T-cell (primary cell): ENCODE measurements around the gene TPRG1. TPM values are rescaled to one million over a fixed set of nuclear protein-coding genes. Genes with fewer than 3 reads are reported as not detected.

Source experiments
- ATAC-seq, 4 experiments: fragments of 200-7000 bp in 3 of 4; fragments of 150-1000 bp in 1 of 4; cut with Tn5 transposase; replicated peaks in 1 of 4; 1 replicate in 3 of 4; 2 replicates in 1 of 4; pipeline ENCODE4 v1.10.0; 2021; ENCODE audit warnings: moderate library complexity in 3 of 4, mild to moderate bottlenecking in 2 of 4, moderate number of reproducible peaks in 1 of 4
- CTCF ChIA-PET, 2 donors: fragments of 300-600 bp; sonication (Branson Sonifier 250); formaldehyde crosslinking; loops; one replicate each; lab custom pipeline; 2022; ENCODE audit warnings: antibody characterized with exemption in 2 of 2; lab: Charles Lee
- POLR2A ChIA-PET, 2 donors: fragments of 300-600 bp; sonication (Branson Sonifier 250); formaldehyde crosslinking; loops; one replicate each; lab custom pipeline; 2022; ENCODE audit warnings: antibody characterized with exemption in 2 of 2; lab: Charles Lee
- DNase-seq, 35 experiments: peaks; one replicate each; pipeline versions ENCODE4 v3.0.0 to v3.0.0-alpha.2; 2013 to 2023
- H3K27ac ChIP-seq: one replicate; pipeline ENCODE4 v1.5.1; 2013; ENCODE audit warnings: low read length
- H3K27me3 ChIP-seq, 2 experiments: replicated peaks in 1 of 2; 1 replicate in 1 of 2; 2 replicates in 1 of 2; pipeline versions ENCODE4 v1.6.1 to v1.7.0; 2013; ENCODE audit warnings: low read length in 1 of 2, mixed read lengths in 1 of 2; ENCODE audit not compliant: control insufficient read depth in 2 of 2, insufficient read depth in 2 of 2; ENCODE audit errors: extremely low read depth in 1 of 2
- H3K36me3 ChIP-seq, 2 donors: 1 replicate in 1 of 2; 2 replicates in 1 of 2; pipeline versions ENCODE4 v1.6.1 to v1.7.0; 2013; ENCODE audit warnings: low read length in 1 of 2; ENCODE audit not compliant: control insufficient read depth in 2 of 2, insufficient read depth in 1 of 2; ENCODE audit errors: extremely low read depth in 1 of 2
- H3K4me1 ChIP-seq, 2 experiments: 1 replicate in 1 of 2; 2 replicates in 1 of 2; pipeline versions ENCODE4 v1.6.1 to v1.7.0; 2013; ENCODE audit warnings: low read length in 2 of 2, mixed read lengths in 1 of 2; ENCODE audit not compliant: insufficient read depth in 2 of 2, control insufficient read depth in 1 of 2; ENCODE audit errors: extremely low read depth in 1 of 2
- H3K4me3 ChIP-seq, 2 donors: 1 replicate in 1 of 2; 2 replicates in 1 of 2; pipeline versions ENCODE4 v1.5.1 to v1.7.0; 2013; ENCODE audit warnings: mild to moderate bottlenecking in 2 of 2, low read length in 1 of 2, moderate library complexity in 1 of 2; ENCODE audit not compliant: control insufficient read depth in 1 of 2; ENCODE audit errors: extremely low read depth in 1 of 2
- H3K9me3 ChIP-seq: 2 replicates; pipeline ENCODE4 v1.7.0; 2013
- H3K27ac Mint-ChIP-seq, 2 donors: one replicate each; pipeline ENCODE4 v1.8.0; 2020 to 2021; ENCODE audit warnings: mild to moderate bottlenecking in 2 of 2, mixed read lengths in 2 of 2
- H3K27me3 Mint-ChIP-seq, 2 donors: one replicate each; pipeline ENCODE4 v1.8.0; 2021 to 2022; ENCODE audit warnings: mixed read lengths in 2 of 2
- H3K36me3 Mint-ChIP-seq: one replicate; pipeline ENCODE4 v1.8.0; 2021; ENCODE audit warnings: mixed read lengths
- H3K4me1 Mint-ChIP-seq, 3 donors: one replicate each; pipeline ENCODE4 v1.8.0; 2020 to 2022; ENCODE audit warnings: mixed read lengths in 3 of 3, mild to moderate bottlenecking in 1 of 3
- H3K4me3 Mint-ChIP-seq, 3 donors: one replicate each; pipeline ENCODE4 v1.8.0; 2020 to 2022; ENCODE audit warnings: mild to moderate bottlenecking in 3 of 3, mixed read lengths in 3 of 3, moderate library complexity in 3 of 3
- H3K9me3 Mint-ChIP-seq, 3 donors: one replicate each; pipeline ENCODE4 v1.8.0; 2020 to 2022; ENCODE audit warnings: mixed read lengths in 3 of 3
- WGBS: methylation state at CpG from one replicate; pipeline ENCODE4 v1.1.5; 2013; ENCODE audit warnings: missing lambda C conversion rate; ENCODE audit not compliant: insufficient coverage; 5-methylcytosine and 5-hydroxymethylcytosine counted together
- total RNA-seq, 35 experiments: library from RNA in 6 of 35; stranded (reverse) in 6 of 35; fragments of 120-200 nt in 1 of 35; gene quantifications; one replicate each; pipeline versions ENCODE4 v1.2.1 to v1.2.4 and lab custom pipeline; 2013 to 2026

Gene TPRG1
- total RNA-seq, 5 donors from 2014 or later (not counting 1 experiment from before 2014, with no cell fraction given), result 5.6 to 28.4 (median 15.5) TPM

- CTCF ChIA-PET, result interaction anchor here in 1 of 2 donors (0.7 kb wide), 1 partner anchor 1105 kb away, joined by 3 read pairs; no protein-coding TSS in a partner anchor
- H3K27ac ChIP-seq, result no peak overlapping the region
- no peaks in the 10 kb centered on the region for H3K27me3 Mint-ChIP-seq
- H3K4me3 Mint-ChIP-seq, result no peak overlapping the region
- H3K9me3 Mint-ChIP-seq, result no peaks in the 10 kb centered on the region
- DNase-seq, result no peak
- no peak for ATAC-seq
- peaks cover 0 to 6% (median 0%) of the 10 kb centered on the region in 3 donors for H3K4me1 Mint-ChIP-seq
- H3K4me1 ChIP-seq, result no peaks in the 10 kb centered on the region
- H3K36me3 Mint-ChIP-seq, result no peaks in the 10 kb centered on the region
- no peaks in the 10 kb centered on the region for H3K36me3 ChIP-seq
- POLR2A ChIA-PET, result no interaction called here
- no peaks in the 10 kb centered on the region for H3K27me3 ChIP-seq
- H3K27ac Mint-ChIP-seq, result no peak overlapping the region
- H3K4me3 ChIP-seq, result no peak overlapping the region
- H3K9me3 ChIP-seq, result no peaks in the 10 kb centered on the region
- no CpG with 5 or more reads among the region's 5 CpGs for WGBS
Measured at GRCh38 chr3:189344996-189345395, 173.2 kb downstream of the TPRG1 start.

- Mint-ChIP-seq H3K36me3 (no peaks in the 10 kb centered on the region), H3K9me3 (no peaks in the 10 kb centered on the region), H3K27me3 (no peaks in the 10 kb centered on the region), H3K27ac (no peak overlapping the region), H3K4me1 (peaks cover 5 to 9% (median 8%) of the 10 kb centered on the region in 3 donors), H3K4me3 (no peak overlapping the region)
- ChIA-PET CTCF (no interaction called here), POLR2A (no interaction called here)
- no peak overlapping the region for H3K27ac ChIP-seq
- H3K36me3 ChIP-seq, result no peaks in the 10 kb centered on the region
- peaks cover 4 to 6% of the 10 kb centered on the region in 2 experiments for H3K4me1 ChIP-seq
- H3K9me3 ChIP-seq, result no peaks in the 10 kb centered on the region
- H3K27me3 ChIP-seq, result no peaks in the 10 kb centered on the region
- no peak overlapping the region for H3K4me3 ChIP-seq
- DNase-seq, result no peak
- no peak for ATAC-seq
- WGBS, result 100% methylated on average over 1 of the region's 3 CpGs
Measured at GRCh38 chr3:189349772-189350171, 178.0 kb downstream of the TPRG1 start.

- POLR2A ChIA-PET, result no interaction called here
Measured at GRCh38 chr3:189353318-189353965, 181.7 kb downstream of the TPRG1 start.

DNA sequence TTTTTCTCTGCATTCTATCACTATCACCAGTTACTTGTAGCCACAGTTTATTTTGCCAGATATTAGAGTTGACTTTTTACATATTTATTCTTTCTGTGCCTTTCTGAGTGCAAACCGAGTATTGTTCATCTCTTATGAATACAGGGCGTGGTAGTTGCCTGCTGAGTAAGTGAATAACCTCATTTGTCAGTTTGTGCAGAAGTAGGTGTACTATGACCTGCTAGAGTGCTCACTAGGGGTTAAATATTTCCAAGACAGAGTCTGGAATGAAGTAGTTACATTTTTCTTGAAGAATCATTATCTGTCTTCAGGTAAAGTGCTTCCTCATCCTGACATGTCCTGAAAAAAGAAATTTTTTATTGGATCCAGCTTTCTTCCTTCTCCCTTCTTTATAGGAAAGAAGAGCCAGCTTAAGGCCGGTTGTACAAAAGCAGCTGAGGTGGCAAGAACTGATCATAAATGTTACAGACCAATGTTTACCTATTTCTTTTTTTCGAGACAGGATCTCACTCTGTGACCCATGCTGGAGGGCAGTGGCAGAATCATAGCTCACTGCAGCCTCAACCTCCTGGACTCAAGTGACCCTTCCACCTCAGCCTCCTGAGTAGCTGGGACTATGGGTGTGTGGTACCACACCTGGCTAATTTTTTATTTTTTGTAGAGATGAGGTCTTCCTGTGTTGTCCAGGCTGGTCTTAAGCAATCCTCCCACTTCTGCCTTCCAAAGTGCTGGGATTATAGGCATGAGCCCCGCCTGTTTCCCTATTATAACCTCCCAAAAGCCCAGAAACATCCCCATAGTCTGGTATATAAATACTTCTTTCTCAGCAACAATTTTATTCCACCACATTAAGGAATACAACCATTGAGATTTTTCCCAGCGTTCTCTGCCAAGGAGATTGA, 182.5 kb downstream of the TPRG1 start:
- no peaks in the 10 kb centered on the region for H3K27me3 ChIP-seq
- DNase-seq (no peak), ATAC-seq (no peak)
- no peaks in the 10 kb centered on the region for H3K27me3 Mint-ChIP-seq
- H3K9me3 Mint-ChIP-seq, result no peaks in the 10 kb centered on the region
- no peaks in the 10 kb centered on the region for H3K36me3 ChIP-seq
- no peak overlapping the region for H3K4me3 ChIP-seq
- peak overlapping the region in 1 of 2 donors; percentile 92 for H3K27ac Mint-ChIP-seq
- peak overlapping the region in 1 of 3 donors; percentile 64 for H3K4me3 Mint-ChIP-seq
- H3K36me3 Mint-ChIP-seq, result no peaks in the 10 kb centered on the region
- H3K4me1 ChIP-seq, result peaks cover 17 to 20% of the 10 kb centered on the region in 2 experiments
- H3K4me1 Mint-ChIP-seq, result peaks cover 28 to 35% (median 34%) of the 10 kb centered on the region in 3 donors
- 100% methylated on average over 4 of the region's 6 CpGs for WGBS
- CTCF ChIA-PET, result interaction anchor here (0.6 to 2.1 kb wide), 7 partner anchors 21 to 610 kb away, joined by 3 to 10 read pairs (median 3); no protein-coding TSS in a partner anchor
- POLR2A ChIA-PET, result no interaction called here
- H3K9me3 ChIP-seq, result no peaks in the 10 kb centered on the region
- no peak overlapping the region for H3K27ac ChIP-seq

More at GRCh38 chr3:189353318-189353965, 181.7 kb downstream of the TPRG1 start:
- no peaks in the 10 kb centered on the region for H3K36me3 ChIP-seq
- H3K4me1 Mint-ChIP-seq, result peaks cover 28 to 32% (median 32%) of the 10 kb centered on the region in 3 donors
- H3K9me3 ChIP-seq, result no peaks in the 10 kb centered on the region
- WGBS, result no CpG with 5 or more reads among the region's 5 CpGs
- CTCF ChIA-PET, result interaction anchor here in 1 of 2 donors (0.5 to 1.0 kb wide), 2 partner anchors 81 to 165 kb away, joined by 3 to 4 read pairs; no protein-coding TSS in a partner anchor
- H3K4me3 Mint-ChIP-seq, result no peak overlapping the region
- H3K27me3 ChIP-seq, result no peaks in the 10 kb centered on the region
- H3K9me3 Mint-ChIP-seq, result no peaks in the 10 kb centered on the region
- ATAC-seq (no peak), DNase-seq (no peak)
- H3K36me3 Mint-ChIP-seq, result no peaks in the 10 kb centered on the region
- H3K27ac ChIP-seq, result no peak overlapping the region
- no peak overlapping the region for H3K27ac Mint-ChIP-seq
- H3K27me3 Mint-ChIP-seq, result no peaks in the 10 kb centered on the region
- H3K4me3 ChIP-seq, result no peak overlapping the region
- peaks cover 17 to 20% of the 10 kb centered on the region in 2 experiments for H3K4me1 ChIP-seq

GRCh38 chr3:189355115-189355480, 183.3 kb downstream of the TPRG1 start:
- ChIA-PET POLR2A (interaction anchor here in 1 of 2 donors (1.2 kb wide), 1 partner anchor 31 kb away, joined by 3 read pairs; no protein-coding TSS in a partner anchor), CTCF (interaction anchor here (0.6 to 2.1 kb wide), 7 partner anchors 12 to 610 kb away, joined by 3 to 10 read pairs (median 3); no protein-coding TSS in a partner anchor)
- peak overlapping the region; percentile 61 for H3K27ac ChIP-seq
- no peaks in the 10 kb centered on the region for H3K9me3 ChIP-seq
- Mint-ChIP-seq H3K9me3 (no peaks in the 10 kb centered on the region), H3K27ac (peak overlapping the region; percentile 91 to 92), H3K27me3 (no peaks in the 10 kb centered on the region), H3K4me1 (peaks cover 30 to 41% (median 36%) of the 10 kb centered on the region in 3 donors), H3K36me3 (no peaks in the 10 kb centered on the region), H3K4me3 (peak overlapping the region in 1 of 3 donors; percentile 64)
- whole genome bisulfite sequencing, result no CpG with 5 or more reads among the region's 2 CpGs
- no peak overlapping the region for H3K4me3 ChIP-seq
- no peaks in the 10 kb centered on the region for H3K36me3 ChIP-seq
- peaks cover 17 to 20% of the 10 kb centered on the region in 2 experiments for H3K4me1 ChIP-seq
- ATAC-seq, result no peak
- DNase-seq, result no peak
- H3K27me3 ChIP-seq, result no peaks in the 10 kb centered on the region
